Karpas-422 (cell line): ENCODE data around the gene ADD1. TPM values are rescaled to one million over a fixed set of nuclear protein-coding genes. Genes with fewer than 3 reads are reported as not detected.
A peak's percentile ranks its signal among the peaks of the same experiment; 100 is the strongest.

ENCODE experiments used
- DNase-seq: peaks from one replicate; pipeline ENCODE4 v3.0.0-alpha.2; 2015
- H2AFZ ChIP-seq: fragments of 200-600 bp; sonication (generic); 2 replicates; pipeline ENCODE4 v1.6.1; 2014; ENCODE audit warnings: antibody characterized with exemption, low read length, mixed read lengths
- H3K27ac ChIP-seq: fragments of 200-600 bp; sonication (generic); 2 replicates; pipeline ENCODE4 v1.5.1; 2014; ENCODE audit warnings: mild to moderate bottlenecking, low read length, moderate library complexity
- H3K27me3 ChIP-seq: fragments of 200-600 bp; sonication (generic); 2 replicates; pipeline ENCODE4 v1.6.1; 2014; ENCODE audit warnings: low read length, mixed read lengths
- H3K36me3 ChIP-seq: fragments of 200-600 bp; sonication (generic); 2 replicates; pipeline ENCODE4 v1.6.1; 2014; ENCODE audit warnings: low read length, mixed read lengths; ENCODE audit not compliant: insufficient read depth
- H3K4me1 ChIP-seq: fragments of 200-600 bp; sonication (generic); 2 replicates; pipeline ENCODE4 v1.6.1; 2014; ENCODE audit warnings: mild to moderate bottlenecking, low read length, mixed read lengths
- H3K4me2 ChIP-seq: fragments of 200-600 bp; sonication (generic); 2 replicates; pipeline ENCODE4 v1.6.1; 2014; ENCODE audit warnings: low read length, low read depth, mild to moderate bottlenecking; ENCODE audit not compliant: poor library complexity, severe bottlenecking
- H3K4me3 ChIP-seq: fragments of 200-600 bp; sonication (generic); 2 replicates; pipeline ENCODE4 v1.5.1; 2014; ENCODE audit warnings: mild to moderate bottlenecking, antibody characterized with exemption, low read length, mixed read lengths
- H3K79me2 ChIP-seq: fragments of 200-600 bp; sonication (generic); 2 replicates; pipeline ENCODE4 v1.6.1; 2014; ENCODE audit warnings: mild to moderate bottlenecking, low read length, mixed read lengths
- H3K9ac ChIP-seq: fragments of 200-600 bp; sonication (generic); 2 replicates; pipeline ENCODE4 v1.6.0; 2014; ENCODE audit warnings: low read length
- H3K9me2 ChIP-seq: fragments of 200-600 bp; sonication (generic), shearing (Covaris generic); replicated peaks from 2 replicates; pipeline ENCODE4 v1.6.0; 2014; ENCODE audit warnings: mild to moderate bottlenecking, low read length, moderate library complexity; ENCODE audit not compliant: insufficient read depth
- H3K9me3 ChIP-seq: fragments of 300-700, 200-600 bp; sonication (generic); 2 replicates; pipeline ENCODE4 v1.6.1; 2014; ENCODE audit warnings: low read length, mixed read lengths
- H4K20me1 ChIP-seq: fragments of 200-600 bp; sonication (generic); 2 replicates; pipeline ENCODE4 v1.6.1; 2014; ENCODE audit warnings: mild to moderate bottlenecking, antibody characterized with exemption, low read length, low read depth; ENCODE audit not compliant: insufficient read depth
- total RNA-seq: library from RNA; depleted of rRNA; stranded (reverse); fragments of >200 nt; shearing (Covaris generic); gene quantifications from 2 replicates; pipeline ENCODE4 v1.2.3, GENCODE V29; 2014; ENCODE audit warnings: low replicate concordance

The ADD1 gene
- total RNA-seq, 1 experiment from 2014 or later: 69.7 TPM

DNA sequence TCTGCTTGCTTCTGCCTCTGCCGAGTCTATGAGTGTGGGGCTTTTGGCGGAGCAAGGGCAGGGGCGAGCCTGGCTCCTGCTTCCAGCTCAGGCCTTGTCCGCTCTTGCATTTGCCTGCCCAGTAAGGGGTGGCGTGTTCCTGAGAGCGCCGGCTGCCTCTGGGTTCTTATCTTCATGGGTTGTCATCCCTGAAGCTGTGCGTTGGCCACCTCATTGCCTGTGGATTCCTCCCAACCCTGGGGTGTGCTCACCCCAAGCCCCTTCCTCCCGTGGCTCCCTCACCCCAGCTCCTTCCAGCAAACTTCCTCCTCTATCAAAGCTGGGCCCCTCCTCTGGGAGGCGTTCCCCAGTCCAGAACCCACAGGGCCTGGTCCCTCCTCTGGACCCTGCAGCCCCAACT, 33.3 kb upstream of the ADD1 start:
- DNase-seq: no peak
- no peak overlapping the region for H3K9ac ChIP-seq
- no peak overlapping the region for H3K27ac ChIP-seq
- peaks cover 7% of the 10 kb centered on the region for H4K20me1 ChIP-seq
- H3K27me3 ChIP-seq: no peaks in the 10 kb centered on the region
- H3K9me2 ChIP-seq: no peaks in the 10 kb centered on the region
- H3K9me3 ChIP-seq: no peaks in the 10 kb centered on the region
- H2AFZ ChIP-seq: no peak overlapping the region
- no peak overlapping the region for H3K4me2 ChIP-seq
- H3K36me3 ChIP-seq: no peaks in the 10 kb centered on the region
- H3K79me2 ChIP-seq: peaks cover 10% of the 10 kb centered on the region
- peaks cover 84% of the 10 kb centered on the region for H3K4me1 ChIP-seq
- H3K4me3 ChIP-seq: no peak overlapping the region

DNA sequence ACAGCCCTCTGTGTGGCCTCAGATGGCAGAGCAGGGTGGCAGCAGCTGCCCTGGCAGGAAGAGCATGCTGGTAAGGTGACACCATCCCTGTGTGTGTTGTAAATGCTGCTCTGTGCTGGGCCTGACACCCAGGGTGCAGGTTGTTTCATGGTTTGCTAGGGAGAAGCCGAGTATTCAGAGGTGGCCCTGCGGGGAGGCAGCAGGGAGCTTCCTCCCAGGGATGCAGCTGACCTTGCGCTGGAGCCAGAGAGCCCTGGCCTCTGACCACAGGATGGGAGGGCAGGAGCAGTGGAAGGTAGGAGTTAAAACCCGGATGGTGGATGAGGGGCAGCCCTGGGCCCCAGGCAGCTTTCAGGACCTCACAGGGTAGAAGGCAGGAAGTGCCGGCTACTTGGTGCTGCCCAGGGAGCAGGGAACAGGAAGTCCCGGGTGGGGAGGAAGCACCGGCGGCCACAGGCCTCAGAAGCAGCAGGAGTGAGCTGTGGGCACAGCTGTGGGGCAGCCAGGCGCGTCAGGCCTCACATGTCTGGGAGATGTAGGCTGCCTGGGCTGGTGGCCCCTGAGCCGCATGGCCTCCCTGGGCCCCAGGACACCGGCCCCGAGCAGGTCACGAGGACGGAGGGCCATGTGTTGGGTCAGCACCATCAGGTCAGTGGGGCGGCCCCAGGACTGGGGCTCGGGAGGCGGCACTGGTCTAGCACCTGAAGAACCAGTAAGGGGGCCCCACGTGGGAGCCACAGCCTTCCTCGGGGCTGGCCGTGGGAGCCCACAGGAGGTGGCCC, 31.6 kb upstream of the ADD1 start:
- Histone ChIP-seq H3K9ac (peak overlapping the region; percentile 85), H3K27ac (peak overlapping the region; percentile 84), H3K36me3 (no peaks in the 10 kb centered on the region), H3K79me2 (peaks cover 10% of the 10 kb centered on the region), H4K20me1 (peaks cover 12% of the 10 kb centered on the region), H2AFZ (peak overlapping the region; percentile 25; the same call in 1 of the 2 replicates), H3K4me1 (peaks cover 69% of the 10 kb centered on the region), H3K9me3 (no peaks in the 10 kb centered on the region), H3K4me2 (peak overlapping the region; percentile 95), H3K4me3 (peak overlapping the region; percentile 84), H3K27me3 (no peaks in the 10 kb centered on the region), H3K9me2 (no peaks in the 10 kb centered on the region)
- DNase-seq: peak; percentile 86

GRCh38 chr4:2812612-2813354, 30.9 kb upstream of the ADD1 start:
- Histone ChIP-seq H3K9me2 (no peaks in the 10 kb centered on the region), H3K4me3 (peak overlapping the region; percentile 84), H2AFZ (0 out of 2 replicates have a peak overlapping the region, but pooled peaks have one; percentile 25), H3K36me3 (no peaks in the 10 kb centered on the region), H3K9me3 (no peaks in the 10 kb centered on the region), H4K20me1 (peaks cover 17% of the 10 kb centered on the region), H3K27ac (peak overlapping the region; percentile 84), H3K9ac (peak overlapping the region; percentile 85), H3K79me2 (peaks cover 10% of the 10 kb centered on the region), H3K4me1 (peaks cover 67% of the 10 kb centered on the region), H3K27me3 (no peaks in the 10 kb centered on the region), H3K4me2 (peak overlapping the region; percentile 95)
- no peak for DNase-seq

- Histone ChIP-seq H3K9ac (peak overlapping the region; percentile 85), H3K4me1 (peaks cover 63% of the 10 kb centered on the region), H3K4me3 (peak overlapping the region; percentile 84), H3K9me3 (no peaks in the 10 kb centered on the region), H3K36me3 (no peaks in the 10 kb centered on the region), H3K4me2 (peak overlapping the region; percentile 95), H2AFZ (no peak overlapping the region), H3K79me2 (peaks cover 15% of the 10 kb centered on the region), H4K20me1 (peaks cover 17% of the 10 kb centered on the region), H3K27ac (peak overlapping the region; percentile 84), H3K27me3 (no peaks in the 10 kb centered on the region), H3K9me2 (no peaks in the 10 kb centered on the region)
- DNase-seq: peak; percentile 58
Measured at GRCh38 chr4:2813446-2814405, 29.9 kb upstream of the ADD1 start.

GRCh38 chr4:2814627-2815270, 28.9 kb upstream of the ADD1 start:
- no peaks in the 10 kb centered on the region for H3K36me3 ChIP-seq
- peaks cover 21% of the 10 kb centered on the region for H4K20me1 ChIP-seq
- H3K9me2 ChIP-seq: no peaks in the 10 kb centered on the region
- H3K4me2 ChIP-seq: peak overlapping the region; percentile 95
- no peak overlapping the region for H2AFZ ChIP-seq
- H3K27me3 ChIP-seq: no peaks in the 10 kb centered on the region
- H3K9ac ChIP-seq: peak overlapping the region; percentile 85
- H3K4me1 ChIP-seq: peaks cover 62% of the 10 kb centered on the region
- no peaks in the 10 kb centered on the region for H3K9me3 ChIP-seq
- peak overlapping the region; percentile 84 for H3K27ac ChIP-seq
- no peak for DNase-seq
- peak overlapping the region; percentile 84; the same call in 1 of the 2 replicates for H3K4me3 ChIP-seq
- peaks cover 26% of the 10 kb centered on the region for H3K79me2 ChIP-seq

GRCh38 chr4:2816401-2816954, 27.2 kb upstream of the ADD1 start:
- H3K9ac ChIP-seq: no peak overlapping the region
- H3K4me1 ChIP-seq: peaks cover 57% of the 10 kb centered on the region
- H3K9me3 ChIP-seq: no peaks in the 10 kb centered on the region
- H3K36me3 ChIP-seq: no peaks in the 10 kb centered on the region
- no peak overlapping the region for H3K27ac ChIP-seq
- H3K4me3 ChIP-seq: no peak overlapping the region
- H3K9me2 ChIP-seq: no peaks in the 10 kb centered on the region
- peaks cover 38% of the 10 kb centered on the region for H3K79me2 ChIP-seq
- H3K27me3 ChIP-seq: no peaks in the 10 kb centered on the region
- H2AFZ ChIP-seq: no peak overlapping the region
- H3K4me2 ChIP-seq: no peak overlapping the region
- DNase-seq: no peak
- H4K20me1 ChIP-seq: peaks cover 24% of the 10 kb centered on the region

DNA sequence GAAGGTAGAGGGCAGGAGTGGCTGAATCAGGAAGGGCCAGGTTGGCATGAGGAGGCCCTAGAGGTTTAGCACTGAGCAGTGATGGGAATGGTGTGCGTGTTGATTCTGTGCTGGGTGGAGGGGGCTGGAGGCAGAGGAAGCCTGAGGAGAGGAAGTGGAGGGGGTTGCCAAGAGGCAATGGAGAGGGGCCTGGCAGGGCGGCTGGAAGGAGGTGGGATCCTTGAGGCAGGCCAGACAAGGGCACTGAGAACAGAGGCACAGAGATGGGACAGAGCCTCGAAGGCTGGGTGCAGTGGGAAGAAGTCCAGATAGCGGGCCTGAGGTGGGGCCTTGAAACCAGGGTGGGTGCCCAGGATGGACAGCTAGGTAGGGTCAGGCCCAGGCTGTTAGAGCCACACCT, 26.5 kb upstream of the ADD1 start:
- H3K27ac ChIP-seq: no peak overlapping the region
- H3K4me1 ChIP-seq: peaks cover 50% of the 10 kb centered on the region
- H2AFZ ChIP-seq: no peak overlapping the region
- no peak for DNase-seq
- H3K9me2 ChIP-seq: no peaks in the 10 kb centered on the region
- H3K4me3 ChIP-seq: no peak overlapping the region
- H3K9me3 ChIP-seq: no peaks in the 10 kb centered on the region
- no peaks in the 10 kb centered on the region for H3K36me3 ChIP-seq
- peaks cover 38% of the 10 kb centered on the region for H3K79me2 ChIP-seq
- peak overlapping the region; percentile 71 for H3K4me2 ChIP-seq
- no peaks in the 10 kb centered on the region for H3K27me3 ChIP-seq
- no peak overlapping the region for H3K9ac ChIP-seq
- H4K20me1 ChIP-seq: peaks cover 24% of the 10 kb centered on the region
